Stimulated activated CD4-positive, alpha-beta T cell treated with anti-CD3 and anti-CD28 coated beads, Interleukin-2, amount 100 ng/mL, for 24 hours (primary cell): ENCODE results near the gene ZNF202.
A peak's percentile ranks its signal among the peaks of the same experiment; 100 is the strongest.
"Not testable (repeated sequence)": the region's sequence is repeated elsewhere in the genome, so short reads cannot be mapped to it uniquely, and the experiment has no call there.

Experiments used
- DNase-seq, 2 donors: peaks; one replicate each; pipeline ENCODE4 v3.0.0-alpha.2; 2020

The ZNF202 gene

GRCh38 chr11:123741159-123742030, at the start of gene ZNF202:
Gene ZNF202, minus strand, starts transcription at chr11:123741660. Its CDS starts 10,772 bp downstream, at chr11:123730888.
- DNase-seq, result peak; percentile 92 to 94

DNA sequence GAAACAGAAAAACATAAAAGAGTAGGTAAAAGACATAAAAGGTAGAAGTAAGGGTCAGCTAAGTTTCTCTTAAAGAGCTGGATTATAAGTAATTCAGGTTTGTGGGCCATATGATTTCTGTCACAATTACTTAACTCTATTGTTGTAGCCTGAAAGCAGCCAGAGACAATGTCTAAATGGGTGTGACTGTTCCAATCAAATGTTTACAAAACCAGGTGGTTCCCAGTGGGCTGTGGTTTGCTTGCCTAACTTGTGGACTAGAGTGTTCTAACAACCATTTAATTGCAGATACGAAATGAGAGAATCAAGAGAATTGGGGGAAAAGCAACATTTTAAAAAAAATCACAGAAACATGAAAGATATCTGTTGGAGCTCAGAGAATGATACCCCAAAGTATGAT, 42.1 kb upstream of the ZNF202 start:
- no peak for DNase-seq

- DNase-seq, result no peak
Observed at GRCh38 chr11:123778511-123778910, 37.1 kb upstream of the ZNF202 start.

- no peak for DNase-seq
Observed at GRCh38 chr11:123775715-123776549, 34.5 kb upstream of the ZNF202 start.

DNA sequence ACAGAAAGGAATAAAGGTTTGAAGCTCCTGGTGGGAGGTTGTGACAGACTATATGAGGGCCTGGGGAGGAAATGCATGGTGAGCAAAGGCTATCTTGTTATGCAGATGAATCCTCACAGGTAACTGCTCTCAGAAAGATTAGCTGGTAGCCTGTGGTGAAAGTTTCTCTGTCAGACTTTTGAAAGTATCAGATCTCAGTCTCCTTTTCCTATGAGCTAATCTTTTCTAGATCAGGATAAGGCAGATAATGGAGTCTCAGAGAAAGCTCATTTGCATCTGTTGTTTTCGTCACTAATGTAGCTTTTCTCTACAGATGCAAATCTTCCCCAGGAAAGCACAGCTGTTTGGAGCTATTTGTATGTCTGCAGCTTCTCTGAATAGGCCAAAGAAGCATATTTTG, 33.8 kb upstream of the ZNF202 start:
- DNase-seq, result no peak

GRCh38 chr11:123773959-123774358, 32.5 kb upstream of the ZNF202 start:
- no peak for DNase-seq

DNA sequence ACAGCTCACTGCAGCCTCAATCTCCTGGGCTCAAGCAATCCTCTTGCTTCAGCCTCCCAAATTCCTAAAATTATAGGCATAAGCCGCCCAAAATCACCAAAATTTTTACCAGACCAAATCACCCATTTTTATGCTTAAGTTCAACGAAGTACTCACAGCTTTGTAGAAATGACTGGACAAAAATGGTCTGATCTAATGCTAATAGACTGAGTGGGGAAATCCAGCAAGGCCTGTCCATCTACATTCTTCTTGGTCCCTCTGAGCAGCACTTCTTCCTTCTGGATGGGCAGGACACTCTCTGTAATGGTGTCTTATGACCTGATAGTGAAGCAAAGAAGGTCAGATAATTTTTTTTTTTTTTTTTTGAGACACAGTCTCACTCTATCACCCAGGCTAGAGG, 31.6 kb upstream of the ZNF202 start:
- DNase-seq, result no peak

GRCh38 chr11:123771664-123772063, 30.2 kb upstream of the ZNF202 start:
- no peak for DNase-seq

GRCh38 chr11:123770712-123771111, 29.3 kb upstream of the ZNF202 start:
- DNase-seq, result no peak

DNA sequence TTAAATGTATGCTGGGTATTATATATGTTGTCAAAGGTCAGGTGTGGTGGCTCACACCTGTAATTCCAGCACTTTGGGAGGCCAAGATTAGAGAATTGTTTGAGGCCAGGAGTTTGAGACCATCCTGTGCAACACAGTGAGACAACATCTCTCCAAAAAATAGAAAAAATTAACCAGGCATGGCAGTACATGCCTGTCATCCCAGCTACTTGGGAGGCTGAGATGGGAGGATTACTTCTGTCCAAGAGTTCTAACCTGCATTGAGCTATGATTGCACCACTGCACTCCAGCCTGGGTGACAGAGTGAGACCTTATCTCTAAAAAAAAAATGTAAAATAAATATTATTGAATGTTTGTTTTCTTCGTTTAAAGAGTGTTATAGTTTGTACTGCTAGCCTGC, 24.1 kb upstream of the ZNF202 start:
- DNase-seq, result no peak

DNA sequence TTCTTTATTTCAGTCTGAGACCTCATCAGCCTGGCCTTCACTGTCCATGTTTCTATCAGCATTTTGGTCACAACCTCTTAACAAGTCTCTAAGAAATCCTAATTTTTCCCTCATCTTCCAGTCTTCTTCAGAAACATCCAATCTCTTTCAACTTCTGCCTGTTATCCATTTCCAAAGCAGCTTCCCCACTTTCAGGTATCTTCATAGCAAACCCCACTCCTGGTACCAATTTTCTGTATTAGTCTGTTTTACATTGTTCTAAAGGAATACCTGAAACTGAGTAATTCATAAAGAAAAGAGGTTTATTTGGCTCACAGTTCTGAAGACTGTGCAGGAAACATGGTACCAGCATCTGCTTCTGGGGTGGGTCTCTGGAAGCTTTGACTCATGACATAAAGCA, 21.0 kb upstream of the ZNF202 start:
- no peak for DNase-seq

DNA sequence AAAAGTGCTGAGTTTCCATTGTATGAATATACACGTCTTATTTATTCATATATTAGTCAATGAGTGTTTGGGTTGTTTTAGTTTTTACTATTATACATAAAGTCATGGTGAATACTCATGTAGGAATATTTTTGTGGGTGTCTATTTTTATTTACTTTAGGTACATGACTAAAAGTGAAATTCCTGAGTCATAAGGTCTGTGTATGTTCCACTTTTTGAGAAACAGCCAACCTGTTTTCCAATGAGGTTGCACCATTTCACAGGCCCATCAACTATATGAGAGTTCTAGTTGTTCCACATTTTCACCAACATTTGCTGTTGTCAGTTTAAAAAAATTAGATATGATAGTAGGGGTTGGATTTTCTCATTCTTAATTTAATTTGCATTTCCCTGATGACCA, 19.4 kb upstream of the ZNF202 start:
- DNase-seq, result no peak

DNA sequence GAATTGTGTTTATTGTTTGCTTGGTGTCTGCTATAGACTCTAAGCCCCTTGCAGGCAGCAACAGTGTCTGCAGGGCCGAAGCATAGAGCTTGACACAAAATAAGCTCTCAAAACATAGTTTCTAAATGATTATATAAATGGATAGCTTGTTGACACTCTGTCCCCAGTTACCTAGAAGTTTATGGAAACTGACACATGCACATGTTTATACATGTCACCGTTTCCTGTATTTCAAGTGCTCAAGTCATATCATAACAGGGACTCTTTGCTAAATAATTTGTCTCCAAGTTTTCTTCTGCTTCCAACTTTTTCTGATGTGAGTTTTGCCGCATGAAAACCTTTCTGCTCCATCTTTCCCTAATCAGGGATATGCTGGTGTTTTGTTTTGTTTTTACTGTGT, 16.5 kb upstream of the ZNF202 start:
- DNase-seq, result no peak

DNA sequence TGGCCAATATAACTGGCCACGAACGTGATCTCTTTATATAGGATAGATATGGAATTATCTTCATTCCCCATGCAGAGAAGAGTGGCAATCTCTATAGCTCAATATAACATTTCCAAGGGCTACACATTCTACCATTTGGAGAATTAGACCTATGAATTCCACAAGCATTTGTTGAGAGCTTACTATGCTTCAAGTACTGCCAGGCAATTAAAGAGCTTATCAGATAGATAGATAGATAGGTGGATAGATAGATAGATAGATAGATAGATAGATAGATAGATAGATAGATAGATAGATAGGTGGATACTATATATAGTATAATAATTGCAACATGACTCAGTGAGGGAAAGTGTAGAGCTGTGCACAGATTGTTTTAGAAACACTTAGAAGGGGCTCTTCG, 14.4 kb upstream of the ZNF202 start:
- no peak for DNase-seq

- DNase-seq, result no peak
Observed at GRCh38 chr11:123755344-123755743, 13.9 kb upstream of the ZNF202 start.

GRCh38 chr11:123754101-123754568, 12.7 kb upstream of the ZNF202 start, which contains the start of gene OR6X1:
Gene OR6X1, minus strand, starts transcription at chr11:123754518. Its CDS starts 0 bp downstream, at chr11:123754518.
- DNase-seq, result no peak

GRCh38 chr11:123753110-123753509, 11.7 kb upstream of the ZNF202 start:
- no peak for DNase-seq

- DNase-seq, result no peak
Observed at GRCh38 chr11:123751781-123752180, 10.3 kb upstream of the ZNF202 start.

GRCh38 chr11:123748349-123748748, 6.9 kb upstream of the ZNF202 start:
- not testable (repeated sequence) for DNase-seq

DNA sequence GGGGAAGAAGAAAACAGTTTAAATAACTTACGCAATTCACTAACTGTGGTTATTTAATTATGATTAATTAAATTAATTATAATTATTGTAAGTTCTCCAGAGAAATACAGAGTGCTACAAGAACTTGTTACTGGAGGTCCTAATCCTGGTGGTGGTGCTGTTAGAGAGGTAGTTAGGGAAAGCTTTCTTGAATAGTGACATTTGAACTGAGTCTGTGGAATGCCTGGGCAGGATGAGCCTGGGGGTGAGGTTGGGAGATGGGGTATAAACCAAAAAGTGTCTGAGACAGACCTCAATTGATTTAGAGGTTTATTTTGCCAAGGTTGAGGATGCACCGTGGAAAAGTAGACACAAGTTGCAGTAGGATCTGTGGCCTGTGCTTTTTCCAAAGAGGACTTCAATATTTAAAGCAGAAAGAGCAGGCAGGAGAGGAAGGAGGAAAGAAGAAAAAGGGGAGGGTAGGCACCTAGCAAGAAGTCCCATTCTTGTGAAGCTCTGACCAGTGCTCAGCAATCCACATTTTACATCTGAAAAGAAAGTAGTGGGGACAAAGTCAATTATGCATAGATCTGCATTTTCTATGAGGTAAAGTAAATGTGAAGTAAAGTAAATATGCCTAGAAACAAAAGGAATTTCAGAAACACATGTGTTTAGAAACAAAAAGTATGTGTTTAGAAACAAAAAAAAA, 4.4 kb upstream of the ZNF202 start:
- no peak for DNase-seq

GRCh38 chr11:123742724-123743120, 1.3 kb upstream of the ZNF202 start:
- DNase-seq, result no peak

DNA sequence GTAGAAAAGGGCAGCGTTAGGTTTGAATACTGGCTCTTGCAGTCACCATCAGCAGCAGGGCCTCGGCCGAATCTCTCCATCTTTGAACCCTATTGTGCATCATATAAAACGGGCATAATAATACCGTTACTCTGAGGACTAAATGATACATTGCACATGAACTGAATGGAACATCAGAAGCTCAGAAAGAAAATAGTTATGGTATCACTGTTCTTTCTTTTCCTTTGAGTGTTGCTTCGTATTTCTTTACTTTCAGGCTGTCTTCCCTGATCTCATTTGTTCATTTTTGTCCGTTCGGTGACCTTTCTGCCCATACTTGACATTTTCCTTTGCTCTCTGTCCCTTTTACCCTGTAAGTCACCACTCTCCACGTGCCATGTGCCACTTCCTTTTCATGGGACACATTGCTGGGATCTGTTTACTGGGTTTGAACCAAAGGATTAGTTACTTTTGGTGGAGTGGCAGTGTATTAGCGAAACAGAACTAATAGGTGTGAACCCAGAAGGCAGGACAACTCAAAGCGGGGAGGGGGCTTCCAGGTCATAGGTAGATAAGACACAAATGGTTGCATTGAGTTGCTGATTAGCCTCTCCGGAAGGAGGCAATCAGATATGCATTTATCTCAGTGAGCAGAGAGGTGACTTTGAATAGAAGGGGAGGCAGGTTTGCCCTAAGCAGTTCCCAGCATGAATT, 717 bp upstream of the ZNF202 start:
- no peak for DNase-seq

GRCh38 chr11:123740787-123741158, 687 bp downstream of the ZNF202 start:
- DNase-seq, result peak in 1 of 2 donors; percentile 22
